Body of pancreas (tissue), 4 donors: ENCODE measurements around the gene ARID3A.

ENCODE experiments used
- CTCF ChIP-seq, 7 experiments: fragments of 450-650 bp in 4 of 7; fragments of 200-600 bp in 3 of 7; sonication (generic) in 3 of 7; IDR thresholded peaks; one replicate each; pipeline ENCODE4 v1.5.1; 2016 to 2019; ENCODE audit warnings: antibody characterized with exemption in 7 of 7
- POLR2A ChIP-seq, 3 donors: fragments of 450-650 bp; IDR thresholded peaks; one replicate each; pipeline ENCODE4 v1.6.1; 2016; ENCODE audit warnings: antibody characterized with exemption in 3 of 3, mild to moderate bottlenecking in 2 of 3

- TF ChIP-seq CTCF (IDR thresholded peaks at IDR 0.05), result no peak
- no peak for TF ChIP-seq POLR2A (IDR thresholded peaks at IDR 0.05)
These were observed 53.5 kb downstream of the ARID3A start for GRCh38 chr19:979318-979741.
